ENCODE data around the gene MRGPRF.

The MRGPRF gene

DNA sequence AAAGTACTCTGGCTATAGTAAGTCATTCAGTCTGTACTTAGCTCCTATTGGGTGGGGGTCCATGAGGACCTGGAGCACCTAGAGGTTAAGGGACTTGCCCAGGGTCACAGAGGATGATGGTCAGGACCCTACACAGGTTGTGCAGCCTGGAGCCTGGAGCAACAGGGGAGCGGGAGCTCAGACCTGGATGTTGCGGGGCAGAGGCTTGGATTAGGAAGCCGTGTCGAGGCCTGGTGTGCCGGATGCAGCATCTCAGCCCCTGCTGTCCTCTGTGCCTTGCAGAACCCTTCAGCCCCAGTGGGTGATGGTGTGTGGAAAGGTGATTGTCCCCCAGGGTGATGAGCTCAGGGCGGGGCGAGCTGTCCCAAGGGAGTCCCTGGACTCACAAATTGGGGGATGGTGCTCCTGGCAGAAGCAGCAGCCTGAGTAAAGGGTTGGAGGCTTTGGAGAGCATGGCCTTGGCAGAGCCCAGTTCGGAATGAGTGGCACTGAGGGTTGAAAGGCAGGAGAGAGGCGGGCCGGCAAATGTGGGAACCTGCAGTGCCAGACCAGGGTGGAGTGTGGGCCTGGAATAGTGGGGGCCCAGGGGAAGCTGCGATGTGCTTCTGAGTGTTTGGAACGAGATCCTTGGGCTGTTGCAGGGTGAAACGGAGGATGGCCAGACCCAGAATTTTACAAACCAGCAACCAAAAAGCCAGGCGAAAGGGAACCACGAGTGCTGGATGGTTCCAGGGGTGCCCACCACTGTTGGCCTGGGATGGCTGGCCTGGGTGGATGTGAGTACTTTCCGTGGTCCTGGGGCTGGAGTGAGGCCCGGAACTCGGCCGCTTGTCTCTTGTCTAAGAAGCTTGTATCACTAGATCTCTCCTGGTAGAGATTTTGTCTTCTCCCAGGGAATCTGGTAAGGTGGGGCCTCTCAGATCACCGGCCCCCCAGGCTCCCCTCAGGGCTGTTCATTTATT lies 38.6 kb upstream of the MRGPRF start:
- TF ChIP-seq, protein P1, sequence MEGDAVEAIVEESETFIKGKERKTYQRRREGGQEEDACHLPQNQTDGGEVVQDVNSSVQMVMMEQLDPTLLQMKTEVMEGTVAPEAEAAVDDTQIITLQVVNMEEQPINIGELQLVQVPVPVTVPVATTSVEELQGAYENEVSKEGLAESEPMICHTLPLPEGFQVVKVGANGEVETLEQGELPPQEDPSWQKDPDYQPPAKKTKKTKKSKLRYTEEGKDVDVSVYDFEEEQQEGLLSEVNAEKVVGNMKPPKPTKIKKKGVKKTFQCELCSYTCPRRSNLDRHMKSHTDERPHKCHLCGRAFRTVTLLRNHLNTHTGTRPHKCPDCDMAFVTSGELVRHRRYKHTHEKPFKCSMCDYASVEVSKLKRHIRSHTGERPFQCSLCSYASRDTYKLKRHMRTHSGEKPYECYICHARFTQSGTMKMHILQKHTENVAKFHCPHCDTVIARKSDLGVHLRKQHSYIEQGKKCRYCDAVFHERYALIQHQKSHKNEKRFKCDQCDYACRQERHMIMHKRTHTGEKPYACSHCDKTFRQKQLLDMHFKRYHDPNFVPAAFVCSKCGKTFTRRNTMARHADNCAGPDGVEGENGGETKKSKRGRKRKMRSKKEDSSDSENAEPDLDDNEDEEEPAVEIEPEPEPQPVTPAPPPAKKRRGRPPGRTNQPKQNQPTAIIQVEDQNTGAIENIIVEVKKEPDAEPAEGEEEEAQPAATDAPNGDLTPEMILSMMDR (IDR thresholded peaks at IDR 0.05; ENCODE audit: low read depth, low read length), result no peak
- DNase-seq, result no peak
- H3K4me3 ChIP-seq (ENCODE audit: low read depth, low read length), result no peak overlapping the region
- peaks cover 8% of the 10 kb centered on the region; the same call in 1 of the 2 replicates for H3K36me3 ChIP-seq
- peaks cover 13% of the 10 kb centered on the region for H3K4me1 ChIP-seq
- no peaks in the 10 kb centered on the region for H3K27me3 ChIP-seq
- H3K9me3 ChIP-seq, result no peaks in the 10 kb centered on the region

DNA sequence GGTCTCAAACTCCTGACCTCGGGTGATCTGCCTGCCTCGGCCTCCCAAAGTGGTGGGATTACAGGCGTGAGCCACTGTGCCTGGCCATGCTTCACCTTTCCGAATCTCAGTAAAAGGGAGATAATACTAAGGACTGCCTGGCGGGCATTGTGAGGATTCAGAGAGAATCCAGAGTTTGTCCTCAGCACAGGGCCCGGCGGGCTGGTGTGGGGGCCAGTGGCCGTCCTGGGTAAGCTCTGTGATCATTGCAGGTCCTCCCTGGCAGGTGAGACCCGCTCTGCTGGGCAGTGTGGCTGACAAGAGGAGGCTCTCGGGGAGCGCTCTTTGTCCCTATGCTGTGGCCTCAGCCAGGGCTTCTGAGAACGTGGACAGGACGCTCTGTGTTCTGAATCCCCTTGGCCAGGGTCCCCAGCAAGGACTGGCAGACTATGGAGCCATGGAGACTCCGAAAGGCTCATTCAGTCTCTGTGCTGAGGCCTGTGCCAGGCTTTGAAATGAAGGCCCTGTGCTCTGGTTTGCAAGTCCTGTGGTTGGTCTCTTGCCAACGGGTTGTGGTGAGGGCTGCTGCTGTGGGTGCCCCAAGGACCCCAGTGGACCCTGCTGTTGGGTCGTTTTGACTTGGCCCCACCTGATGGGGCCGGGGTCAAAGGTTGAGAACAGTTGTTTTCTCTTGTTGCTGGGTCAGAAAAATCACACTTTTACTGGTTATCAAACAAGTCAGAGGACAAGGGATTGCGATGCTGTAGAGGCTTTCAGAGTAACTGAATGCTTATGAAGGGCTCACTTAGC lies 37.7 kb upstream of the MRGPRF start:
- H3K4me3 ChIP-seq (ENCODE audit: low read depth, low read length), result no peak overlapping the region
- no peak for DNase-seq
- TF ChIP-seq, protein P1 (IDR thresholded peaks at IDR 0.05; ENCODE audit: low read depth, low read length), result no peak
- H3K4me1 ChIP-seq, result peaks cover 10% of the 10 kb centered on the region
- H3K36me3 ChIP-seq, result peaks cover 6% of the 10 kb centered on the region; the same call in 1 of the 2 replicates
- H3K27me3 ChIP-seq, result no peaks in the 10 kb centered on the region
- H3K9me3 ChIP-seq, result no peaks in the 10 kb centered on the region

DNA sequence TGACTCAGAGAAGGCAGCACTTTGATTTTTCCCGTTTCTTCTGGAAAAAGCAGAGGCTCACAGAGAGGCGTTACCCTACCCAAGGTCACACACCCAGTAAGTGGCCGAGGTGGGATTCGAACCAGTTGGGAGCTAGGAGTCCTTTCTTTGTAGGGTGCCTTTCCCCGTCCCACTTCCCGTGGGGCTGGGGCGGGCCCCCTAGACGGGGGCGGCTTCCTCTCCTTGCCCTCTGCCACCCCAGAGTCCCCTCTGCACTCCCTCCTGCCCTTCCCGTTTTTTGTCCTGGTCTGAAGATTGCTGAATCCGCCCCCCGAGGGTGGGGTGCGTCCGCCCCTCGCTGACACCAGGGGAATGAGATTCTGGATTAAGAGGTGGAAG lies 36.4 kb upstream of the MRGPRF start:
- peaks cover 8% of the 10 kb centered on the region for H3K4me1 ChIP-seq

DNA sequence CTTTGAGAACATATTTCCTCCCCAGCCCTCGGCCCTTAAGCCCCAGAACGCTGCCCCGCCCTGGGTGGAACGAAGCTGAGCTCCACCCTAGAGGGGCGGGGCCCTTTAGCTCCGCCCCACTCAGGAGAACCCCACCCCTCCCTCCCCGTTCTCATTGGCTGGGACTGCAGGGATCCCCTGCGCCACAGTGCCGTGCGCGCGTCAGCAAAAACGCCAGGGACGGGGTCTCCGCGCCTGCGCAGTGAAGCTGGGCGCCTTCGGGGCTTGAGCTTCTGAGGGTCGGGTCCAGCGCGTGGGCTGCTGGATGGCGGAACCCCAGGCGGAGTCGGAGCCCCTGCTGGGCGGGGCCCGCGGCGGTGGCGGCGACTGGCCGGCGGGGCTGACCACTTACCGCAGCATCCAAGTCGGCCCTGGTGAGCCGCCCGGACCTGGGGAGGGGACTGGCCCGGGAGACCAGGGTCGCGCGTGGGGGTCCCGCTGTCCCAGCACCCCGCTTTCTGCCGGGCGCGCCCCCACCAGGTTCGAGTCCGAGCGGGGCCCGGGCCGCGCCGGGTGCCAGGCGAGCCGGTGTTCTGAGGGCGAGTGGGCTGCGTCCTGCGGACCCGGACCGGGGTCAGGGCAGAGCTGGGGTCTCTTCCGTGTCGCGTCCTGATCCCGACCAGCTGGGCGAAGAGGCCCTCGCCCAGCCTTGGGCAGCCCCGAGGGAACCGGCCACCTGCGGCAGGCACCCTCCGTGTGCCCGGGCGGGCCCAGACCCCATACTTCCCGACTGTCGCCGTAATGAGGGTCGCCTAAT lies 35.8 kb upstream of the MRGPRF start, which contains the start of gene TPCN2:
Gene TPCN2 (plus strand): TSS at position 239 of the 796 bp plus-strand sequence. CDS start 66 bp downstream, at position 305.
- Histone ChIP-seq H3K36me3 (no peaks in the 10 kb centered on the region), H3K27me3 (no peaks in the 10 kb centered on the region), H3K9me3 (no peaks in the 10 kb centered on the region), H3K4me1 (peaks cover 8% of the 10 kb centered on the region), H3K4me3 (ENCODE audit: low read depth, low read length) (peak within 1 kb of the TSS; percentile 80)
- peak; percentile 99 for DNase-seq
- TF ChIP-seq, protein P1 (IDR thresholded peaks at IDR 0.05; ENCODE audit: low read depth, low read length), result no peak

More for the DNA sequence above, 36.4 kb upstream of the MRGPRF start:
- peak overlapping the region; percentile 80 for H3K4me3 ChIP-seq (ENCODE audit: low read depth, low read length)
- H3K9me3 ChIP-seq, result no peaks in the 10 kb centered on the region
- TF ChIP-seq, protein P1 (IDR thresholded peaks at IDR 0.05; ENCODE audit: low read depth, low read length), result no peak
- no peaks in the 10 kb centered on the region for H3K27me3 ChIP-seq
- H3K36me3 ChIP-seq, result no peaks in the 10 kb centered on the region
- no peak for DNase-seq

DNA sequence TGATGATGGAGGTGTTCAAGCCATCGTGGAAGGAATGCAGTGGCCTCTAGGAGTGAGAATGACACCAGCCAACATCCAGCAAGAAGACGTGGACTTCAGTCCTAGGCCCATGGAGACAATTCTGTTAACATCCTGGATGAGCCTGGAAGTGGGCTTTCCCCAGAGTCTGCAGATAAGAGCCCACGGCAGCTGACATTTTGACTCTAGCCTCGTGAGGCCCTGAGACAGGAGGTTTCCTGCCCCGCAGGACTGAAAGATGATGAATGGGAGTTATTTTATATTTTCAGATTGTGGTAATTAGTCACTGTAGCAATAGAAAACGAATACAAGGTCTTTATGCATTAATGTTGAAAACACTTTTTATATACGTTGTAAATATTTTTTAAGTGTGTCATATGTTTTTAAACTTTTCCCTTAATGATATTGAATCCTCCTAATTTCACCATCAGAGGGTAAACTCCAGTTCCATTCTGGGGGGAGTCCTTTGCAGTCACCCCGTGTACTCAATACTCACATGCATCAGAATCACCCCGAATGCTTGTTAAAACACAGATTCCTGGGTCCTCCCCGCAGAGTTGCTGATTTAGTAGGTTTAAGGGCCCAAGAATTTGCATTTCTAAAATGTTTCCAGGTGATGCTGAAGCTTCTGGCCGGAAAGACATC lies 35.1 kb upstream of the MRGPRF start:
- H3K4me3 ChIP-seq (ENCODE audit: low read depth, low read length), result peak overlapping the region; percentile 50
- H3K4me1 ChIP-seq, result peaks cover 8% of the 10 kb centered on the region
- TF ChIP-seq, protein P1 (IDR thresholded peaks at IDR 0.05; ENCODE audit: low read depth, low read length), result no peak
- no peaks in the 10 kb centered on the region for H3K36me3 ChIP-seq
- no peaks in the 10 kb centered on the region for H3K9me3 ChIP-seq
- no peaks in the 10 kb centered on the region for H3K27me3 ChIP-seq
- no peak for DNase-seq
